GM23248 (cell line): ENCODE results near the gene IFT122. TPM values are rescaled to one million over a fixed set of nuclear protein-coding genes. Genes with fewer than 3 reads are reported as not detected.

Source experiments
- DNase-seq: peaks from one replicate; pipeline ENCODE4 v3.0.0-alpha.2; 2015
- H2AFZ ChIP-seq: fragments of 200-600 bp; sonication (generic); 2 replicates; pipeline ENCODE4 v1.6.1; 2016; ENCODE audit warnings: antibody characterized with exemption
- H3F3A ChIP-seq: fragments of 200-600 bp; sonication (generic); 2 replicates; pipeline ENCODE4 v1.6.1; 2016; ENCODE audit warnings: mild to moderate bottlenecking, antibody characterized with exemption, mixed run types; ENCODE audit not compliant: insufficient read depth
- H3K27ac ChIP-seq: fragments of 200-600 bp; sonication (generic); 2 replicates; pipeline ENCODE4 v1.5.1; 2016; ENCODE audit warnings: mild to moderate bottlenecking
- H3K27me3 ChIP-seq: fragments of 200-600 bp; sonication (generic); replicated peaks from 2 replicates; pipeline ENCODE4 v1.6.1; 2016; ENCODE audit warnings: mild to moderate bottlenecking; ENCODE audit not compliant: insufficient read depth
- H3K36me3 ChIP-seq: fragments of 200-600 bp; sonication (generic); 2 replicates; pipeline ENCODE4 v1.6.1; 2016; ENCODE audit warnings: low read depth, mild to moderate bottlenecking
- H3K4me1 ChIP-seq: fragments of 200-600 bp; sonication (generic); 2 replicates; pipeline ENCODE4 v1.6.1; 2016; ENCODE audit warnings: mild to moderate bottlenecking; ENCODE audit not compliant: insufficient read depth
- H3K4me2 ChIP-seq: fragments of 200-600 bp; sonication (generic); one replicate; pipeline ENCODE4 v1.6.1; 2016; ENCODE audit warnings: mild to moderate bottlenecking; ENCODE audit not compliant: unreplicated experiment
- H3K4me3 ChIP-seq: fragments of 200-600 bp; sonication (generic); 2 replicates; pipeline ENCODE4 v1.5.1; 2016; ENCODE audit warnings: mild to moderate bottlenecking
- H3K79me2 ChIP-seq: fragments of 200-600 bp; sonication (generic); 2 replicates; pipeline ENCODE4 v1.6.1; 2016; ENCODE audit warnings: mild to moderate bottlenecking; ENCODE audit not compliant: insufficient read depth
- H3K9ac ChIP-seq: fragments of 200-600 bp; sonication (generic); 2 replicates; pipeline ENCODE4 v1.6.1; 2016; ENCODE audit warnings: mild to moderate bottlenecking
- H3K9me2 ChIP-seq: fragments of 200-600 bp; sonication (generic); 2 replicates; pipeline ENCODE4 v1.6.1; 2016; ENCODE audit warnings: mixed run types, mild to moderate bottlenecking, moderate library complexity; ENCODE audit not compliant: insufficient read depth
- H3K9me3 ChIP-seq: fragments of 200-600 bp; sonication (generic); one replicate; pipeline ENCODE4 v1.6.1; 2017; ENCODE audit warnings: low read depth
- H4K20me1 ChIP-seq: fragments of 200-600 bp; sonication (generic); 2 replicates; pipeline ENCODE4 v1.6.0; 2016; ENCODE audit not compliant: insufficient read depth
- EZH2 ChIP-seq: fragments of 200-600 bp; sonication (generic); IDR thresholded peaks from 2 replicates; pipeline ENCODE4 v1.6.1; 2018; ENCODE audit warnings: antibody characterized with exemption, mild to moderate bottlenecking; ENCODE audit not compliant: insufficient read depth, poor library complexity, severe bottlenecking
- EZH2phosphoT487 ChIP-seq: fragments of 200-600 bp; sonication (generic); IDR thresholded peaks from 2 replicates; pipeline ENCODE4 v1.6.1; 2018; ENCODE audit warnings: antibody characterized with exemption, moderate library complexity, mild to moderate bottlenecking, low read depth; ENCODE audit not compliant: insufficient read depth
- WGBS, 2 experiments: methylation state at CpG; one replicate each; pipeline ENCODE4 v1.1.6; 2015 to 2017; ENCODE audit warnings: low lambda C conversion rate in 2 of 2, low coverage in 1 of 2; ENCODE audit errors: missing lambda C conversion rate in 2 of 2; 5-methylcytosine and 5-hydroxymethylcytosine counted together
- in situ Hi-C: fragments of 300-500 bp; cut with MboI; formaldehyde crosslinking; loops from 2 replicates; pipeline ENCODE4 v1.15.0; 2020
- polyA plus RNA-seq: library from polyadenylated mRNA; unstranded; fragments of >200 nt; fragmentation: Nextera tagmentation; extraction: Ambion mirVana; gene quantifications from 2 replicates; pipeline ENCODE4 v1.2.1, GENCODE V29; 2016
- total RNA-seq: library from RNA; depleted of rRNA; stranded (reverse); fragments of >200 nt; shearing (Covaris generic); gene quantifications from 2 replicates; pipeline ENCODE4 v1.2.3, GENCODE V29; 2014

IFT122 gene
- total and polyA plus RNA-seq, 2 experiments from 2014 or later, result 16.1 to 16.3 TPM

DNA sequence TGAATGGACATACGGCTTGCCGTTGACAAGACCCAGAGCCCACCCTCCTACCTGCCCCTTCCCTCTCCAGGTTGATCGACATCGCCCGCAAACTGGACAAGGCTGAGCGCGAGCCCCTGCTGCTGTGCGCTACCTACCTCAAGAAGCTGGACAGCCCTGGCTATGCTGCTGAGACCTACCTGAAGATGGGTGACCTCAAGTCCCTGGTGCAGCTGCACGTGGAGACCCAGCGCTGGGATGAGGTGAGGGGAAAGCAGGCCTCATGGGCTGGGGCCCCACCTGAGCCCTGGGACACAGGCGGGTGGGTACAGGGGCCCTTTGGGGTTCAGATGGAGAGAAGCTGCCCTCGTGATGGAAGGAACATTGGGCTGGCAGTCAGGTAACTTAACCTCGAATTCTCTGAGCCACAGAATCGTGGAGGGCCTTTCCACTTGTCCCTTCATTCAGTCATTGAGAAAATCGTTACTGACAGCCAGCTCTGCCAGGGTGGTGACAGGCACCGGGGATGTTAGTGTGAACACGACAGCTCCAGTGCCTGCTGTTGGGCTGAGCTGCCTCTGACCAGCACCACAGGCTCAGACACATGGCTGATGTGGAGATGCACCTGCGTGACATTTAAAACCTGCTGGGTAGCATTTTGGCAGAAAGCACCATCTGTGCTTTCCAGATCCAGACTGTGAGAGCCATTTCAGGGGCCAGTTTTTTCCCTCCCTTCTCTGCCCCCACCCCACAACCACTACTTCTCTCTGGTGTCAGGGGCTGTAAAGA lies 62.8 kb downstream of the IFT122 start:
- Histone ChIP-seq H3K9ac (no peak overlapping the region), H3K79me2 (no peaks in the 10 kb centered on the region), H3F3A (no peaks in the 10 kb centered on the region), H2AFZ (no peak overlapping the region), H3K9me3 (no peaks in the 10 kb centered on the region), H3K4me3 (no peak overlapping the region), H3K27ac (no peak overlapping the region), H3K4me2 (no peak overlapping the region), H3K9me2 (no peaks in the 10 kb centered on the region), H3K36me3 (no peaks in the 10 kb centered on the region; the same call in 1 of the 2 replicates), H3K4me1 (peaks cover 8% of the 10 kb centered on the region), H3K27me3 (no peaks in the 10 kb centered on the region), H4K20me1 (no peaks in the 10 kb centered on the region)
- TF ChIP-seq EZH2phosphoT487, result no peak
- TF ChIP-seq EZH2, result no peak
- in situ Hi-C loops, result no loop called here
- DNase-seq, result no peak
- 93 to 94% methylated on average over 18 of the region's 18 CpGs for WGBS, 2 experiments

DNA sequence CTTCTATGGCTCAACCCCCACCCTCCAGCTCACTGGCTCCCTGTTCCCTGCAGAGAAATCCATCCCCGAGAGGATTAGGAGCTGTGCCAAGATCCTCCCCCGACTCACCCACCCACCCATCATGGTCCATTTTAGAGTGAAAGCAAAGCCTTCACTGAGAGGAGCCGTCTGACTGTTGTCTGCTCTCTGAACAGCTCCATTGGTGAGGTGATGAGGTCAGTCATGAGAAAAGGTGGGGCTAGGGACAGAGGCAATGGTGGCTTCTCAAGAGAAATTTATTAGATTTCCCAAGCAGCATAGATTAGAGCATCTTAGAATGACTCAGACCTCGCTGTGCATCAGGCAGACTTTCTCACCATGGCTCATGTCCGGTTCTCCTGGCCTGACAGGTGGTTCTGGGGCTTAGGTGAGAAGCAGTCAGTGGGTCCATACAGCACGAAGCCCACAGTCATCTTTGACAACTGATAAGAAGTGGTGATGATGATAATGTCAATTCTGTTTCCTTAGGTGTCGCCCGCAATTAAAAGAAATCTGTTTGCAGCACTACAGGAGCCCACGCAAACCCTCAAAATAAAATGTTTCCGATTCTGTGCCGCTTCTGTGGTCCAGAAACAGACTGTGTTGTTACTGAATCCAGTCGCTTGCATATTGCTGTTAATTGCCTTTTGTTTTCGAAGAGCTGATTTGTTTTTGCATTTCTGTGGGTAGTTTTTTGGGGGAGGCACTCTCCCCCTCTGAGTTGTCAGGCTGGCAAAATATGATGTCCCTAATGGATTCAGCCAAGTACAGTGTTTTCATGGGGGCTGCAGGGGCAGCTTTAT lies 63.7 kb downstream of the IFT122 start:
- Histone ChIP-seq H3K4me3 (no peak overlapping the region), H2AFZ (no peak overlapping the region), H3K27ac (no peak overlapping the region), H3K36me3 (no peaks in the 10 kb centered on the region; the same call in 1 of the 2 replicates), H3K79me2 (no peaks in the 10 kb centered on the region), H3K4me1 (peaks cover 8% of the 10 kb centered on the region), H3K9ac (no peak overlapping the region), H3F3A (no peaks in the 10 kb centered on the region), H3K27me3 (no peaks in the 10 kb centered on the region), H3K9me2 (no peaks in the 10 kb centered on the region), H4K20me1 (no peaks in the 10 kb centered on the region), H3K9me3 (no peaks in the 10 kb centered on the region), H3K4me2 (no peak overlapping the region)
- in situ Hi-C loops, result no loop called here
- TF ChIP-seq EZH2 (no peak), EZH2phosphoT487 (no peak)
- no peak for DNase-seq
- WGBS, 2 experiments, result 88 to 97% methylated on average over 11 to 13 of the region's 13 CpGs

DNA sequence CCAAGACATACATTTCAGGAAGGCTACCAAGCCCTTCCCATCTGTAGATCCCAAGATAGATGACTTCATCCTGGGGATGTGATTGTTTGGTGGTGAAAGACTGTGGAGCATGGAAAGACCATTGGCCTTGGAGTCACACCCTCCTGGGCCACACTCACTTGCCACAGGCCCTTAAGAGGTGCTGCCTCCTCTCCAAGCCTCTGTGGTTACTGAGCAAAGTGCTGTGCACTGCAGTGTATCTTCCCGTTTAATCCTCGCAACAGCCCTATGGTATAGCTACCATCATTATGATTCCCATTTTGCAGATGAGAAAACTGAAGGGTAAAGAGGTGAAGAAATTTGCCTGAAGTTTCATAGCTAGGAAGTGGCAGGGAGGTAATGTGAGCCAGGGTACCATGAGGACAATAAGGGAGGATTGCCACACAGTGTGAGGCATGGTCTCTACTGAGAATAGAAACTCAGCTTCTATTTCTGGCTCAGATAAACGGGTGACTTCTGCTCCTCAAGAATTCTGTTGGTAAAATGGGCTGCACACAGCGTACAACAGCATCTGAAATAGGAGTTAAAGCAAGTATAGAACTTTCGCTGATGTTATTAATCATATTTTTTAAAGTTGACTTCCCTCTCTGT lies 64.6 kb downstream of the IFT122 start:
- H3K27ac ChIP-seq, result no peak overlapping the region
- 88 to 90% methylated on average over 5 of the region's 5 CpGs for WGBS, 2 experiments

DNA sequence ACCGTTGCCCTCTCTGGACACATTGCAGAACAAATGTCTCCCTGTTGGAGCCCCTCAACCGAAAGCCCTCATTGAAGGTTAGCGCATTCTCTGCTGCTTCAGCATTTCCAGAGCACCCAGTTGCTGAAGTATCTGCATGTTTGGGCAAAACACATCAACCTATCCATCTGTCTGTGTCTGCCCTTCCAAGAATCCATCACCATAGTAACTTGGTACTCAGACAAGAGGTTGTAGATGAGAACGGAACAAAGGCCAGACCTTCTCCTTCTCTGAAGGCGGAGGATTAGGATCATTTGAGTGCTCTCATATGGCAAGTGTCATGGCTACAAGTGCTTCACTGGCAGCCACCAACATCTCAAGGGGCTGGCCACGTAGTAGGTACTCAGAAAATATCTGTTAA lies 65.3 kb downstream of the IFT122 start:
- Histone ChIP-seq H3K27me3 (no peaks in the 10 kb centered on the region), H3K9me2 (no peaks in the 10 kb centered on the region), H3K9me3 (no peaks in the 10 kb centered on the region), H3K79me2 (no peaks in the 10 kb centered on the region), H3K36me3 (no peaks in the 10 kb centered on the region), H3K4me2 (no peak overlapping the region), H3F3A (no peaks in the 10 kb centered on the region), H3K4me3 (no peak overlapping the region), H3K27ac (no peak overlapping the region), H2AFZ (no peak overlapping the region), H4K20me1 (no peaks in the 10 kb centered on the region), H3K9ac (no peak overlapping the region), H3K4me1 (no peaks in the 10 kb centered on the region)
- DNase-seq, result no peak
- in situ Hi-C loops, result no loop called here
- 83 to 90% methylated on average over 6 of the region's 6 CpGs for WGBS, 2 experiments
- TF ChIP-seq EZH2 (no peak), EZH2phosphoT487 (no peak)

More for the DNA sequence above, 64.6 kb downstream of the IFT122 start:
- no peaks in the 10 kb centered on the region; the same call in 1 of the 2 replicates for H3K36me3 ChIP-seq
- H4K20me1 ChIP-seq, result no peaks in the 10 kb centered on the region
- no peak overlapping the region for H3K9ac ChIP-seq
- no peak overlapping the region for H2AFZ ChIP-seq
- no peaks in the 10 kb centered on the region for H3K9me2 ChIP-seq
- H3K4me1 ChIP-seq, result no peaks in the 10 kb centered on the region
- no peaks in the 10 kb centered on the region for H3F3A ChIP-seq
- H3K27me3 ChIP-seq, result no peaks in the 10 kb centered on the region
- no peak overlapping the region for H3K4me2 ChIP-seq
- H3K79me2 ChIP-seq, result no peaks in the 10 kb centered on the region
- H3K4me3 ChIP-seq, result no peak overlapping the region
- in situ Hi-C loops, result no loop called here
- DNase-seq, result no peak
- H3K9me3 ChIP-seq, result no peaks in the 10 kb centered on the region
- no peak for TF ChIP-seq EZH2
- no peak for TF ChIP-seq EZH2phosphoT487
